ENCODE measurements around the gene NTN4. TPM values are rescaled to one million over a fixed set of nuclear protein-coding genes. Genes with fewer than 3 reads are reported as not detected.
"Not testable (repeated sequence)": the region's sequence is repeated elsewhere in the genome, so short reads cannot be mapped to it uniquely, and the experiment has no call there.

The NTN4 gene
- total and polyA plus RNA-seq, 4 donors, result 3.2 to 30.5 (median 15.0) TPM

DNA sequence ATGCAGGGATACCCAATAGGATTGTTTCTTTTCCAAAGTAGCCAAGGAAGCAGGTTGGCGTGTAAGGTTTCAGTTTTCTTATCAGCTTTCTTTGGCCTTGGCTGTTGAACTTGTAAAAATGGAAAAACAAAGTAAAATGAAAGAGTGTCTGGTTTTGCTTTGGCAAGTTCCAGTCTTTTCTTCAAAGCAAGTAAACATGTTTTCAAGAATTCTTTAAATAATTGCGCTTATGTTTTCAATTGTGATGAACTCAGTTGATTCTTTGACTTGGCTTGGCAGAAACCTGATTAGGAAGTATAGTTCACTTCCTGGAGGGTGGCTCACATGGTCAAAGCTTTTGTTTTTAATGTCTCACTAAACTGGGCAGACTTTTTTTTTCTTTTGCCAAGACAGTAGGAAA lies 127.0 kb downstream of the NTN4 start:
- Histone ChIP-seq H3K9me3 (ENCODE audit: control insufficient read depth in 4 of 4, low read length in 3 of 4) (no peaks in the 10 kb centered on the region), H3K27me3 (ENCODE audit: control insufficient read depth in 4 of 4, insufficient read depth in 4 of 4, low read length in 3 of 4) (no peaks in the 10 kb centered on the region), H3K9ac (ENCODE audit: low read depth in 1 of 2, low read length in 2 of 2) (no peak overlapping the region), H3K4me3 (ENCODE audit: low read depth in 1 of 3, low read length in 3 of 3) (no peak overlapping the region), H3K27ac (ENCODE audit: low read depth in 1 of 2, low read length in 2 of 2) (no peak overlapping the region), H3K4me1 (ENCODE audit: control insufficient read depth in 4 of 4, insufficient read depth in 4 of 4, low read length in 3 of 4) (no peaks in the 10 kb centered on the region), H3K36me3 (ENCODE audit: control insufficient read depth in 4 of 4, insufficient read depth in 3 of 4, low read depth in 1 of 4, low read length in 3 of 4) (no peaks in the 10 kb centered on the region)
- 61% methylated on average over 2 of the region's 2 CpGs for WGBS
- TF ChIP-seq NR2F2 (IDR thresholded peaks at IDR 0.05) (peak; percentile 65), EGR1 (IDR thresholded peaks at IDR 0.05; ENCODE audit: low read depth in 2 of 2) (no peak)
- DNase-seq (ENCODE audit: low spot score), result no peak

DNA sequence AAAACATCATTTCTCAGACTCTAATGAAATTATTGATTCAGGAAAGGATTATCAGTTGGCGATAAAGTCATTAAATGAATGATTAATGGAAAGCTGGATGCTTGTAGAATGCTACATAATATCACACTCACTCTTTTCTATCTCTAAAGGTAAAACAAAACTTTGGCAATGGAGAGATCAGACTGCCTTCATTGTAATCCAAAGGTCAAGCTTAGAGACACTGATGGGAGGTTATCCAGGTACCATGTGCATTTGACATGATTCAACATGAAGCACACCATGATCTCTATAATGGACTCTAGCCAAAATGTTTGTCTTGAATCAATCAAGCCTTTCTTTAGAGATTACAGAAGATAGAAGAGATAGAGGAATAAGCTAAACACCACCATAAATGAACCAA lies 129.2 kb downstream of the NTN4 start:
- no peaks in the 10 kb centered on the region for H3K36me3 ChIP-seq (ENCODE audit: control insufficient read depth in 4 of 4, insufficient read depth in 3 of 4, low read depth in 1 of 4, low read length in 3 of 4)
- DNase-seq (ENCODE audit: low spot score), result no peak
- WGBS, result 89% methylated on average over 1 of the region's 1 CpG
- H3K9ac ChIP-seq (ENCODE audit: low read depth in 1 of 2, low read length in 2 of 2), result no peak overlapping the region
- no peaks in the 10 kb centered on the region for H3K4me1 ChIP-seq (ENCODE audit: control insufficient read depth in 4 of 4, insufficient read depth in 4 of 4, low read length in 3 of 4)
- H3K27ac ChIP-seq (ENCODE audit: low read depth in 1 of 2, low read length in 2 of 2), result no peak overlapping the region
- H3K27me3 ChIP-seq (ENCODE audit: control insufficient read depth in 4 of 4, insufficient read depth in 4 of 4, low read length in 3 of 4), result no peaks in the 10 kb centered on the region
- TF ChIP-seq YY1 (IDR thresholded peaks at IDR 0.05), result peak; percentile 61
- TF ChIP-seq NR2F2 (IDR thresholded peaks at IDR 0.05), result no peak
- TF ChIP-seq RAD21 (IDR thresholded peaks at IDR 0.05), result no peak
- TF ChIP-seq RXRA (IDR thresholded peaks at IDR 0.05), result peak in 1 of 2 donors; percentile 20
- no peak for TF ChIP-seq FOXA1 (IDR thresholded peaks at IDR 0.05)
- TF ChIP-seq HNF4A (conservative IDR thresholded peaks at IDR 0.05), result peak; percentile 29 to 51
- no peak for TF ChIP-seq FOXA2 (IDR thresholded peaks at IDR 0.05)
- TF ChIP-seq SP1 (IDR thresholded peaks at IDR 0.05), result peak; percentile 28
- TF ChIP-seq TAF1 (conservative IDR thresholded peaks at IDR 0.05), result no peak
- no peak overlapping the region for H3K4me3 ChIP-seq (ENCODE audit: low read depth in 1 of 3, low read length in 3 of 3)
- no peaks in the 10 kb centered on the region for H3K9me3 ChIP-seq (ENCODE audit: control insufficient read depth in 4 of 4, low read length in 3 of 4)

- Histone ChIP-seq H3K9ac (ENCODE audit: low read depth in 1 of 2, low read length in 2 of 2) (no peak overlapping the region), H3K4me1 (ENCODE audit: control insufficient read depth in 4 of 4, insufficient read depth in 4 of 4, low read length in 3 of 4) (peaks cover 0 to 6% (median 0%) of the 10 kb centered on the region in 4 donors), H3K36me3 (ENCODE audit: control insufficient read depth in 4 of 4, insufficient read depth in 3 of 4, low read depth in 1 of 4, low read length in 3 of 4) (no peaks in the 10 kb centered on the region), H3K4me3 (ENCODE audit: low read depth in 1 of 3, low read length in 3 of 3) (no peak overlapping the region), H3K27ac (ENCODE audit: low read depth in 1 of 2, low read length in 2 of 2) (no peak overlapping the region), H3K27me3 (ENCODE audit: control insufficient read depth in 4 of 4, insufficient read depth in 4 of 4, low read length in 3 of 4) (no peaks in the 10 kb centered on the region), H3K9me3 (ENCODE audit: control insufficient read depth in 4 of 4, low read length in 3 of 4) (no peaks in the 10 kb centered on the region)
- TF ChIP-seq SP1 (IDR thresholded peaks at IDR 0.05) (no peak), FOXA2 (IDR thresholded peaks at IDR 0.05) (no peak), GABPA (IDR thresholded peaks at IDR 0.05 in 1 of 2, conservative IDR thresholded peaks at IDR 0.05 in 1 of 2) (no peak), NR2F2 (IDR thresholded peaks at IDR 0.05) (no peak), RAD21 (IDR thresholded peaks at IDR 0.05) (no peak), TAF1 (conservative IDR thresholded peaks at IDR 0.05) (no peak), JUND (IDR thresholded peaks at IDR 0.05) (no peak), CTCF (IDR thresholded peaks at IDR 0.05; ENCODE audit: low read depth, low read length, missing input control) (no peak), FOXA1 (IDR thresholded peaks at IDR 0.05) (no peak)
- TF ChIP-seq, protein P1, sequence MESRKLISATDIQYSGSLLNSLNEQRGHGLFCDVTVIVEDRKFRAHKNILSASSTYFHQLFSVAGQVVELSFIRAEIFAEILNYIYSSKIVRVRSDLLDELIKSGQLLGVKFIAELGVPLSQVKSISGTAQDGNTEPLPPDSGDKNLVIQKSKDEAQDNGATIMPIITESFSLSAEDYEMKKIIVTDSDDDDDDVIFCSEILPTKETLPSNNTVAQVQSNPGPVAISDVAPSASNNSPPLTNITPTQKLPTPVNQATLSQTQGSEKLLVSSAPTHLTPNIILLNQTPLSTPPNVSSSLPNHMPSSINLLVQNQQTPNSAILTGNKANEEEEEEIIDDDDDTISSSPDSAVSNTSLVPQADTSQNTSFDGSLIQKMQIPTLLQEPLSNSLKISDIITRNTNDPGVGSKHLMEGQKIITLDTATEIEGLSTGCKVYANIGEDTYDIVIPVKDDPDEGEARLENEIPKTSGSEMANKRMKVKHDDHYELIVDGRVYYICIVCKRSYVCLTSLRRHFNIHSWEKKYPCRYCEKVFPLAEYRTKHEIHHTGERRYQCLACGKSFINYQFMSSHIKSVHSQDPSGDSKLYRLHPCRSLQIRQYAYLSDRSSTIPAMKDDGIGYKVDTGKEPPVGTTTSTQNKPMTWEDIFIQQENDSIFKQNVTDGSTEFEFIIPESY (IDR thresholded peaks at IDR 0.05), result no peak
- no peak for DNase-seq (ENCODE audit: low spot score)
- 85% methylated on average over 6 of the region's 6 CpGs for WGBS
Measured at GRCh38 chr12:95658386-95658785, 132.2 kb downstream of the NTN4 start.

- not testable (repeated sequence) for H3K9ac ChIP-seq (ENCODE audit: low read depth in 1 of 2, low read length in 2 of 2); H3K27me3 ChIP-seq (ENCODE audit: control insufficient read depth in 4 of 4, insufficient read depth in 4 of 4, low read length in 3 of 4); DNase-seq (ENCODE audit: low spot score); H3K4me3 ChIP-seq (ENCODE audit: low read depth in 1 of 3, low read length in 3 of 3); H3K36me3 ChIP-seq (ENCODE audit: control insufficient read depth in 4 of 4, insufficient read depth in 3 of 4, low read depth in 1 of 4, low read length in 3 of 4); H3K4me1 ChIP-seq (ENCODE audit: control insufficient read depth in 4 of 4, insufficient read depth in 4 of 4, low read length in 3 of 4); H3K9me3 ChIP-seq (ENCODE audit: control insufficient read depth in 4 of 4, low read length in 3 of 4)
- peak overlapping the region; percentile 54 to 63 for H3K27ac ChIP-seq (ENCODE audit: low read depth in 1 of 2, low read length in 2 of 2)
- WGBS, result 92% methylated on average over 3 of the region's 3 CpGs
Measured at GRCh38 chr12:95654665-95655064, 135.9 kb downstream of the NTN4 start.

Data from liver (tissue), 9 donors.